ENCODE results near the gene ASB6.
"Not testable (repeated sequence)": the region's sequence is repeated elsewhere in the genome, so short reads cannot be mapped to it uniquely, and the experiment has no call there.

The ASB6 gene

DNA sequence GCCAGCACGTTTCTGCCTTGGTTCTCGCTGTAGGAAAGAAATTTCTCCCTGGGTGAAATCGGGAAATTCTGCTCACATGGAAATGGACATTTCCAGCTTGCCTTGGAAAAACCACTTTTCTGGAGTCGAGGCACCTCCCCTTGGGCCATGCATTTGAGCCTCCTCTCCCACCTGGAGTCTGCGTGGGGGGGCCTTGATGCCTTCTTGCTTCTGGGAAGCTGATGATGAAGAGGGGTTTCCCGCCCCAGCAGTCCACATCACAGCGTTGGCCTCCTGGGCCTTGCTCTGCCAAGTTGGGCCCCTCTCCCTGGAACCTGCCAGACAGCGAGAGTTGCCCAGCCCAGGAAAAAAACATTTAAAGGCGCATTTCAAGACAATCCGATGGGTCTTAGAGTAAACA, 1.8 kb upstream of the ASB6 start:
- DNase-seq (ENCODE audit: low spot score): no peak

DNA sequence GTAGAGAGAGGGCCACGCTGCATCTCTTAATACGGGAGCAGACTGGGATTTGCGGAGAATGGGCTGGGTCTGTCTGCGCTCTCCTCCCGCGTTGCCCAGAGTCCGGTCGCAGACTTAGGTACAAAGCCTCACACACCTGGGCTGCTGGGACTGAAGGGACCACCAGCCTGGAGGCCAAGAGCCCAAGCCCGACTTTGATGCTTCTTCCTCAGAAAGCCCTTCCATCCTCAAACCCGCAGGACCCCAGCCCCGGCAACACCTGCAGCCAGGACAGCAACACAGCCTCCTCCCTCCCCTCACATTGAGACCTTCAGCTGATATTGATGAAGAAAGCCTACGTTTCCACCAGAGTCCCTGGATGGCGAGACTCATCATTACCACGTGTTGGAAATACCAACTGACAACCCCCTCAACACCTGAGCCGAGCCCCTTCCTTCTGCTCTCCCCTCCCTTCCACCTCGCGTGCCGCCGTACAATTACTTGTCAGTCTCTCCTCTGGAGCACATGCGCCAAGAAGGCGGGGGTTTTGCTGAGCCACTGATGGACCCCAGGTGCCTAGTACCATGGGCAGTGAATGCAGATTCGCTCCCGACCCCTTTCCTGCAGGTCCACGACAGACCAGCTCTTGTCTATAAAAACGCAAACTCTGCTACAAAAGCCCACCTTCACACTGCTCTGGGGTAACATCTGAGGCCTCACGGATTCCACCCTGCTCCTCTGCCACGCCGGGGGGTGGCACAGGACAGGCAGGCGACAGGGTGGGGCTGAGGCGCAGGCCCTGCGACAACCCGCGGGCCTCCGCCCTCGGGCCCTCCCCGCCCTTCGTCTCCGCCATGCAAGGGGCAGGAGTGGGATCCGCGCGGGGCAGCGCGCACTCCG, 841 bp downstream of the ASB6 start:
- DNase-seq (ENCODE audit: low spot score): no peak

DNA sequence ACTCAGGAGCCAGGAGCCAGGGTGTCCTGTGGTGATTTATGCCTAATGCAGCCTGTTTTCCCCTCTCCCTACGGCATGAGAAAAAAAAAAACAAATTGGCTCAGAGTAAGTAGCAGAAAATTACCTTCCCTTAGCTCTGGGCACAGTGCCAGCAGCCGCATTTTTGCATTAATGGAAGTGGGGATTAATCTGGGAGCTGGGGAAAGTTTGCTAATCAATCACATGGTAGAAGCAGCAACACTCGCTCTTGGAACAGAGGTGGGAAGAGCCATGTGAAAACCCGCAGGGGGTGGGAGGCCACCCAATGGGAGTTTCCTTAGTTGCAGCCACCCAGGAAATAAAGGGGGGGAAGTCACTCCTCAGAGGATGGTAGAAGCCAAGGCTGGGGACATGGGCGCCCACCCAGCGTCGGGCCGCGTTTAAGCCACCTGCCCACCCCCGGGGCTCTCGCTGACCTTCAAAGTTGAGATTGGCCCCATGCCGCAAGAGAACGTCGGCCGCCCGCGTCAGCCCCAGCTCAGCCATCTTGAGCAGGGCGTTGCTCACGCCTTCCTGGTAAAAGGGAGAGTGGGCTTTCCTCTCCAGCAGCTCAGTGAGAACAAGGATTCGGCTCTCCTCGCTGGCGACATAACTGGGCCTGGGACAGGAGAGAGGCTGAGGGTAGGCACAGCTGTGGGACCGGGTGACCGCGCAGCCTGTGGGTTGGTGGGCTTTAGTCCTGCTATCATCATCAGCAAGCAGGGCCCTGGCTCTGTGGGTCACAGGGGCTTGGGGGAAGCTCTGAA, 1.7 kb downstream of the ASB6 start:
- DNase-seq (ENCODE audit: low spot score): peak; percentile 86

DNA sequence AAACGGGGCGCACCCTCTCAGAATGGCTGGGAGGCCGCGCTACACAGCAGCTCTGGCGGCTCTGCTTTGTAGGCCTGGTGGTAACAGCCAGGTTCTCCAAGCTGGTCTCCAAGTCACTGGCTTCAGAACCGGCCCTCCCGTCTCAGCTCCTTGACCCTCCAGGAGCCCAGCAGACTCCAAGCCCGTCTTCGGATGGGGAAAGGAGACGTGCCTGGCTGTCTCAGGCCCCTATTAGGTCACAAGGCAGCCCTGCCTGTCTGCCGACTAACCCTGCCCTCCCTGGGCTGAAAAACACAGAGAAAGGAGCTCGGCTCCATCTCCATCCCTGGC, 2.2 kb downstream of the ASB6 start:
- no peak for DNase-seq (ENCODE audit: low spot score)

DNA sequence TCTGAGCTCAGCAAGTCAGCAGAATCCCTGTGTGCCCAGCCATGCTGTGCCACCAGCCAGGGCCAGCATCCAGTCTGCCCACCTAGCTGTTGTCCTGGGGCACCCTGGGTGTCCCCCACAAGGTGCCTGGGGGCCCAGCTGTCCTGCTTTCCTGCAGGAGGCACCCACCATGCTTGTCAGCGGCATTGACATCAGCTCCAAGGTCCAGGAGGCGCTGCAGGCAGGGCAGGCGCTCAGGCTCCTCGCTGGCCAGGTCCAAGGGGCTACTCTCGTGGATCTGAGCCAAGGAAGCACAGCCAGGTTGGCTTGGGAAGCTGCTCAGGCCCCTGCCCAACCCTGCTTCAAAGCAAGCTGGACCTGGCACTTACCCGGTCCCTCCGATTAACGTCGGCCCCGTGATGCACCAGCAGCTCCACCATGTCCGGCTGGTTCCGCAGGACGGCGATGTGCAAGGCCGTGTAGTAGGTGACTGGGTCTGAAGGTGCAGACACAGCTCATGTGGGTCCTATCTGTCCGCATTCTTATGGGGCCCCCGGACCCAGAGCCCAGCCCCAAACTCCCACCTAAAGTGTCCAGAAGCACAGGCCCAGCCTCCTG, 2.8 kb downstream of the ASB6 start:
- no peak for DNase-seq (ENCODE audit: low spot score)

DNA sequence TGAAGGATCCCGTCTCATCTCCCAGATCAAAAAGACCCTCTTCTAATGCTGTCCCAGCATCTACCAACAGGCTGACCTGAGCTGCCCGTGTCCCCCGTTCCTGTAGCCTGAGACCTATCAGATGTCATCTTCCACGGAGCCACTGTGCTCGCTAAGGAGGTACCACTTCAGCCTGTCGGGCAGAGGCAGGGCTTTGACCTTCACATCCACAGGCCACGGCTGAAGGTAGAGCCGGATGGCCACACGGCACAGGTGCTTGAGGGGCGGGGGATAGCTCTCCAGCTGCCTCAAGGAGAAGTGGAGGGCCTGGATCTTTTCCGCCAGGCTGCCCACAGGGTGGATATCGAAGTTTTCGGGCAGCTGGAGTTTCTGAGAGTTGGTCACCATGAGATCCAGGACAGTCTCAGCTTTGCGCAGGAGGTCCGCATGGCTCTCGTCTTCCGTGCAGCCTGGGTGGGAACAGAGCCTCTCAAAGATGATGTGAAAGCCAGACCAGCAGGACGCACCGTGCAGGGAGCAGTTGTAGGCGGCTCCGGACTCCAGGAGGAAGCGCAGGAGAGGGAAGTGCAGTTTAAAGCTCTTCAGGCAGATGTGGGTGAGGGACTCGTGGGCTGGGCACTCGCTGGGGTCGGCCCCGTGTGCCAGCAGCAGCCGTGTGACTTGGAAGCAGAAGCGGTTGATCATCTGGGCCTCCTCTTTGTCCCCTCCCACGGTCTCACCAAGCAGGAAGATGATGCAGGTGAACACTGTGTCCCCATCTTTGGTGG, 4.1 kb downstream of the ASB6 start:
- DNase-seq (ENCODE audit: low spot score): no peak

DNA sequence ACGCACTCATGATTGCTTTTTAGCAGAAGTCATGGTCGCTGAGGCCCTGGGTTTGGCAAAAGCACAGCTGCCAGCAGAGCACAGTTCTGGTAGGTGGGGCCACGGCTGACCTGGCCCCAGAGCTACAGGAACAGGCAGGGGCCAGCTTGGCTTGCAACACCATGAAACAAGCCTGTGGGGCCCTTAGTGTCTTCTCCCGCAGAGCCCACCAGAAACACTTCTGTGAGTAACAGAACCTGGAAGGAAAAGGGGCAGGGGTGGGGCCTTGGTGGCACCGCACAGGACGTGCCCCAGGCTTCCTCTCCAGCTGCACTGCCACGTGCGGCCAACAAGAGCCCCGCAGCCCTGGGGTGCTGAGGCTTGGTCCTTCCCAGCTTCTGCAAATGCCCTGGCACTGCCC, 4.8 kb downstream of the ASB6 start:
- no peak for DNase-seq (ENCODE audit: low spot score)

DNA sequence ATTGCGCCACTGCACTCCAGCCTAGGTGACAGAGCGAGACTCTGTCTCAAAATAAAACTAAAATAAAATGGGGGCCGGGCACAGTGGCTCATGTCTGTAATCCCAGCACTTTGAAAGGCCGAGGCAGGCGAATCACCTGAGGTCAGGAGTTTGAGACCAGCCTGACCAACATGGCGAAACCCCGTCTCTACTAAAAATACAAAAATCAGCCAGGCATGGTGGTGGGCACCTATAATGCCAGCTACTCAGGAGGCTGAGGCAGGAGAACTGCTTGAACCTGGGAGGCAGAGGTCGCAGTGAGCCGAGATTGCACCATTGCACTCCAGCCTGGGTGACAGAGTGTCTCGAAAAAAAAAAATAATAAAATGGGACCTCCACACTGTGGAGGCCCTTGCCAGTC, 5.6 kb downstream of the ASB6 start:
- not testable (repeated sequence) for DNase-seq (ENCODE audit: low spot score)

DNA sequence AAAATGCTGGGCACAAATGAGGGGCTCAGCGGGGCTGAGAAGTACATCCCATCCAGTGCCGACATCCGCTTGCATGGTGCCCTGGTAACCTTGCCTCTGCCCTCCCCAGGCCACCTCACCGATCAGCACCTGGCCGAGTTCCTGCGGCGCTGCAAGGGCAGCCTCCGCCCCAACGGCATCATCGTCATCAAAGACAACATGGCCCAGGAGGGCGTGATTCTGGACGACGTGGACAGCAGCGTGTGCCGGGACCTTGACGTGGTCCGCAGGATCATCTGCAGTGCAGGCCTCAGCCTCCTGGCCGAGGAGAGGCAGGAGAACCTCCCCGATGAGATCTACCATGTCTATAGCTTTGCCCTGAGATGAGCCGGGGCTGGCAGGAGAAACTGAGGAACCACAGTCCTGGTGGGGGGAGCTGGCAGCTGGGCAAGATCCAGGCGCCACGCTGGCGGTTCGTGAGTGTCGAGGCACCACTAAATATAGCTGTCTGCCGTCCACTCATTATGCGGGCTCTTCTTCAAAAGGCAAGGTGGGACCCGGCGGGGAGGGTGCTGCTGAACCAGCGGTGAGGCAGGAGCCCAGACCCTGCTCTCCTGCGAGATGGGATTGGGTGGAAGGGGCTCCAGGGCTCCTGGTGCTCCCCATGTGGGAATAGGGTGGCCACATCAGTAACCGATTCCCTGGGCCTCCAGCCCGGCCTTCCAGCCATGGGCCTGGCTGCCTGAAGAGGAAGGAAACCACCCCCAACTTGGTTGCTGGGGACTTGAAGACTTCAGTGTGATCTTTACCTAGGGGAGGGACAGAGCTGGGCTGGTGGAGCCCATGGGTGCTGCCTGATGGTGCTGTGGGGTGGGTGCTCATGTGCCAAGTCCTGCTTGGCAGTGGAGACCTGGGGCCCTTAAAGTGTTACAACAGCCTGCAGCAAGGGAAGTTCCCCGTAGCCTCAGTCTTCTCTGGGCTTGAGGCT, 6.6 kb downstream of the ASB6 start:
- DNase-seq (ENCODE audit: low spot score): no peak

DNA sequence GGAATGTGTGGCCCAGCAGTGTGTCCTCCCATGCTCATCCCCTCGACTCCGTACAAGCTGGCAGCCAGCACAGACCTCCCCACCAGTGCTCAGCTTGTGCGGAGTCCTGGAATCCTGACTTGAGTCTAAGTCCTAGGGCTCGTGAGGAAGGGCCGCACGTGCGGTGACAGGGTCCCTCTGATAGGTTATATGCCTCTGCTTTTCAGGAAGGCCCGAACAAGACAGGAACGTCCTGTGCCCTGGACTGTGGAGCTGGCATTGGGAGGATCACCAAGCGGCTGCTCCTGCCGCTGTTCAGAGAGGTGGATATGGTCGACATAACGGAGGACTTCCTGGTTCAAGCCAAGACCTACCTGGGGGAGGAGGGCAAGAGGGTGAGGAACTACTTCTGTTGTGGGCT, 8.1 kb downstream of the ASB6 start:
- DNase-seq (ENCODE audit: low spot score): no peak

DNA sequence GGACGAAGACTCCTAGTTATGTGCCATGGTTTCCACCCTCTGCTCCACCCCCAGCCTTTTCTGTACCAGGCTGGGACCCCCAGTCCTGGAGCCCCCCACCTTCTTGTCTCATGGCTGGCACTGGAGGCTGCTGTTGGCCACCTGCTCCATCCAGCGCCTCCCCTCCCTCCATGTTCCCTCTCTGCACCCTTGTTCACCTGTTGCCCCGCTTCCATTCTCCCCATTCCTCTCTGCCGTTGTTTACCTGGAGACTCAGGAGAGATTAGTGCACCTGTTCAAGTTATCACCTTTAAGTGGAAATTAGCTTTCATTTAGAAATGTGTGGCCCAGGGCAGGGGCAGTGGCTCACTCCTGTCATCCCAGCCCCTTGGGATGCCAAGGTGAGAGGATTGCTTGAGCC, 8.7 kb downstream of the ASB6 start:
- no peak for DNase-seq (ENCODE audit: low spot score)

DNA sequence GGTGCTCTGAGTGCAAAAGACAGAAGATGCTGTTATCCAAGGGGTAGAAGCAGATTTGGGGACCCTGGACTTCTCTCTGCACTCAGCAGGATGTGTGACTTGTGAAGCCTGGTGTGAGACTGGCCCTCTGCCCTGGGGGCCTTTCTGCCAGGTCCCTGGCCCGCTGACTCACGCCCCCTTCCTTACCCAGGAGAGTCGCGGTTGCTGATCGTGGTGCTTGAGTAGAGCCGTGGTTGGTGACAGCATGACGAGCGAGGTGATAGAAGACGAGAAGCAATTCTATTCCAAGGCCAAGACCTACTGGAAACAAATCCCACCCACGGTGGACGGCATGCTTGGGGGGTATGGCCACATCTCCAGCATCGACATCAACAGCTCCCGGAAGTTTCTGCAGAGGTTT, 9.5 kb downstream of the ASB6 start:
- no peak for DNase-seq (ENCODE audit: low spot score)

DNA sequence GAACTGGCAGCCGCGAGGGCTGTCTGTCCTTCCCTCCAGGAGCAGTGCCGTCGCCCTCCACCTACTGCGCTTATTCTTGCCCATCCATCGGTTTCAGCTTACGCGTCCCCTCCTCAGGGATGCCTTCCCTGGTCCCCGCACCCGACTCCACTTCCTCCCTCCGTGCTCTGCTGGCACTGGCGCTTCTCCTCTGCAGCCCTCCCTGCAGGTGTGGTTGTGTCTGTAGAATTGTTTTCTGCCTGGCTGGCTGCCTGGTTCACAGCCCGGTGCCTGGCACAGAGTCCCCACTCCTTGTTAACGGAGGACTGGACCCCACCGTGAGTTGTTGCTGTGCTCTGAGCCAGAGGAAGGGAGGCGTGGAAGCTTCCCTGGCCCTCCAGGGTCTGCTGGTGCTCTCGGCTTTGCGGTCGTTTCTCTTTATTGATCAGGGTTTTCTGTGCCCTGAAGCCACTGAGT, 10.2 kb downstream of the ASB6 start:
- DNase-seq (ENCODE audit: low spot score): no peak

DNA sequence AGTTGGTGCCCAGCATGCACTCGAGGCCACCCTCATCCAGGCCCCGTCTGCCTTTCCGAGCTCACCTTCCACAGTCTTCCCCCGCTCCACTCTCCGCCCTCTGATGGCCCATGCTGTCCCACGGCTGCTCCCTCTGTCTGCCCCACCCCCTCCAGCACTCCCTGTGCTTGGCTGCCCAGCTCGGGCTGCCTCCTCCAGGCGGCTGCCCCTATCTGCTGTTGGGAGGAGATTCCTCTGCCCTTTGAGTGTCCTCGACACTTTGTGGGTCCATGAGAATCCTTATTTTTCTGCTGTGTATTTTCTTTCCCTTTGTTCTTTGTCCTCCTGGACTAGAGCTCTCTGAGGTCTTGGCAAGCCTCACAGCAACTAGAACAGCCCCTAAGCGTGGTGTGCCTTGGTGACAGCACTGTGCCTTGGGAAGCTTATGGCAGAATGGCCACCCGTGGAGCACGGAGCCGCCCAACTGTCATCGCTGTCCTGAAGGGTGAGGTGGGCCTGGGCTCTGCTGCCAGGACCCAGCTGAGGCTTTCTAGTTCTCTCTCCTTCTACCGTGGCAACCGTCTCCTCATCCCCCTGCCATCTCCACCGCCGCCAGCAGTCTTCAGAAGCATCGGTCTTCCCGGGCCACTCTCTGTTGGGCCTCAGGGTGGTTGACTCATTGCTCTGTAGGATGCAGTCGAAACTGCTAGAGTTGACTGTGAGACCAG, 10.8 kb downstream of the ASB6 start:
- DNase-seq (ENCODE audit: low spot score): no peak

DNA sequence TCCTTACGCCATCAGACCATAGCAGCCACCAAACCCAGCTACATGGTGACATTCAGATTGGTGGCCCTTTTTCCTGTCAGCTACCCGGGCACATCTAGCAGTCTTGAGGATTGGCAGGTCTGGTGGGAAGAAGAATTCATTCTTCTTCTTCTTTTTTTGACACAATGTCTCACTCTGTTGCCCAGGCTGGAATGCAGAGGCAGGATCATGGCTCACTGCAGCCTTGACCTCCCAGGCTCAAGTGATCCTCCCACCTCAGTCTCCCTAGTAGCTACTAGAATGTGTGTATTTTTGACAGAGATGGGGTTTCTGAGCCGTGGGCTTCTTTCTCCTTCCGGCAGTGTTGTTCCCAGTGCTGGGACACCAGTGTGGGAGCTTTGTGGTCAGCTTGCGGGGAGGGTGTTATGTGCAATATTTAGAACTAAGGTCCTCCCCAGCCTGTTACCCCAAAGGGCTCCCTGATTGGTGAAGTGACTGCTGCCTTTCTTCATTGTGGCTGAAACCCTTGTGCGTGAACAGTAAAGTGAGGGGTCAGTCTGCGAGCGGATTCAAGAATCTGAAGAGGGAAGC, 12.6 kb downstream of the ASB6 start:
- DNase-seq (ENCODE audit: low spot score): no peak

DNA sequence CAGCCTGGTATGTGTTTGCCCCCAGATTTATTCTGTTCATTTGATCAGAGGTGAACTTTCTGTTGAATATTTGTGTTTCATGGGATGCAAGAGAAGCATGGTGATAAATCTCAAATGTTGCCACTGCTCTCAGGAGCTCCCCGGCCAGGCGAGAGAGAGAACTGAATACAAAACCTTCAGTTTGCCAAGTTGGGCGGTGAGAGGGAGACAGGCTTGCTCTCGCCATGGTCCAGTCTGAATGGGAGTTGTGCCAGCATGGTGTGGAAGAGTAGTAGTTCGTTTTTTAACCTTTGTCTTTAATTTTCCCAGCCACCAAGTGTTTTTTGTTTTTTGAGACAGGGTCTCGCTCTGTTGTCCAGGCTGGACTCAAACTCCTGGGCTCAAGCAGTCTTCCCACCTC, 13.2 kb downstream of the ASB6 start:
- no peak for DNase-seq (ENCODE audit: low spot score)

DNA sequence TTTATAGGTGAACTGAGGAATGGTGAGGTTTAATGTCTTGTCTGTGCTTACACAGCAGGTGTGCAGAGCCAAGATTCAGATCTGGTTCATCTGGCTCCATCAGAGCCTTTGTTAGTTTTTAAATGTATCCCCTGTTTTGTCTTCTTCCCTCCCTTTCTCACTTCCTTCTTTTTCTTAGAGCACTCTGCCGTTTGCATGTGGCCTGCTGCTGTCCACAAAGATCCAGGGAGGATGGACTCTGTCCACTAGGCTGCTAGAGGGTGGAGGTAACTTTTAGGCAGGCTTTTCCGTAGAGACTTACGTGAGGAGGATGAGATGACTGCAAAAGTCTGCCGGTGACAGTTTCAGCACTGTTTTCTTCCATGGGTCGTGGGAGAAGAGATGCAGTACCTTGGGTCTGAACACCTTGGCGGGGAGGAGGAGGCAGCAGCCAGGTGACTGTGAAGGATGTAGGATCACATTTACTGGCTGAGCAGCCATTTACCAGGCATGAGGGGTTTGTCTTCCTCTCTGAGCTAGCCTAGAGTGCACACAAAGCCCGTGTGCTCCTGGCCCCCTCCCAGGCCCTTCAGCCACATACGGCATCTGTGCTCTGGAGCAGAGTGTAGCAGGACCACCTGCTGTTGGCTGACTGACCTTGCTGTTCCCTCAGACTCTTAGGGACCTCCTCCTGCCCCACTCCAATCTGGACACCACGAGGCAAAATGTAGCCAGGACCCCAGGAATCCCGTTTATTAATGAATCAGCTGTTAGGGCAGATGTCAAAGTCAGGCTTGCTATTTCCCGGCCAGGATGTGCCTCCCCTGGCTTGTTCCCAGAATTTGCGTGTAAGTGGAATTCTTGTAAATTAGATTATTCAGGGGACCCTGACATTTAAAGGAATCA, 14.2 kb downstream of the ASB6 start:
- no peak for DNase-seq (ENCODE audit: low spot score)

DNA sequence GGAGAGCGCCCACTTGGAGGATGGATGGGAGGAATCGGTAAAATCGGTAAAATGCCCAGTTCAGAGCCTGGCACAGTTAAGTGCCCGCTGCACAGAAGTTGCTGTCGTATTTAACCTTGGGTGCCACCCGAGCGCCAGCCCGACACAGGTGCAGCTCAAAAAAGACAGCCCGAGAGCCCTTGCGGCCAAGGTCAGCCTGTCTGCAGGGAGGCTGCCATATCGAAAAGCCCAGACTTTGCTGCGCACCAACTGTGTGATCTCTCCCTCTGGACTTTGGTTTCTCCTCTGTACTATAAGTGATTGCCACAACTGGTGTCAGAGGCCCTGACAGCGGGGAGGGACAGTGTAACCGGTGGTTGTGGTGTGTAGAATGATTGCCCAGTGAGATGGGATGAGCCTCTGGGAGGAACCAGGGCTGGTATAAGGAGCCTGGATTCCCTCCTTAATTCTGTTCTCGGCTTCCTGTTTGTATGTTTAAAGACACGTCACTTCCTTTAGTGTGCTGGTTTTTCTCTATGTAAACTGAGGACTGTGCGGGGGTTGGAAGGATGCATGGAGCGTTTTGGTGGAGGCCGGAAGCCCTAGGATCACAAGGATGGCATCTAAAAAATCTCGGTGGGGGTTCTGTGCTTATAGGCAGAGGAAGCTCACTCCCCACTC, 15.2 kb downstream of the ASB6 start:
- no peak for DNase-seq (ENCODE audit: low spot score)

Data from putamen (tissue), 1 donor.